Osteoblast (primary cell): ENCODE data around the gene TGFB1I1. TPM values are rescaled to one million over a fixed set of nuclear protein-coding genes. Genes with fewer than 3 reads are reported as not detected.
A peak's percentile ranks its signal among the peaks of the same experiment; 100 is the strongest.

ENCODE experiments used
- DNase-seq: peaks from one replicate; pipeline ENCODE4 v3.0.0; 2011; ENCODE audit warnings: low spot score, mixed read lengths; ENCODE audit not compliant: insufficient read length; ENCODE audit errors: missing footprints
- H2AFZ ChIP-seq: 2 replicates; pipeline ENCODE4 v1.6.0; 2011; ENCODE audit warnings: mild to moderate bottlenecking, low read length
- H3K27ac ChIP-seq: 2 replicates; pipeline ENCODE4 v1.5.1; 2011; ENCODE audit warnings: mild to moderate bottlenecking, low read depth, low read length, moderate library complexity
- H3K27me3 ChIP-seq: 2 replicates; pipeline ENCODE4 v1.6.0; 2012; ENCODE audit warnings: mild to moderate bottlenecking, control low read depth, inconsistent platforms, low read length, moderate library complexity; ENCODE audit not compliant: insufficient read depth
- H3K36me3 ChIP-seq: 2 replicates; pipeline ENCODE4 v1.5.1; 2011; ENCODE audit warnings: mild to moderate bottlenecking, low read length, control low read depth, moderate library complexity; ENCODE audit not compliant: insufficient read depth
- H3K4me1 ChIP-seq: 2 replicates; pipeline ENCODE4 v1.5.1; 2011; ENCODE audit warnings: mild to moderate bottlenecking, low read length, control low read depth, moderate library complexity; ENCODE audit not compliant: insufficient read depth
- H3K4me2 ChIP-seq: 2 replicates; pipeline ENCODE4 v1.6.0; 2011; ENCODE audit warnings: mild to moderate bottlenecking, low read length; ENCODE audit not compliant: insufficient read depth
- H3K4me3 ChIP-seq: fragments of 200-600 bp; sonication (generic); 3 replicates; pipeline ENCODE4 v1.5.1; 2012; ENCODE audit warnings: mild to moderate bottlenecking, low read length, inconsistent platforms; ENCODE audit not compliant: insufficient read depth
- H3K79me2 ChIP-seq: 2 replicates; pipeline ENCODE4 v1.6.0; 2012; ENCODE audit warnings: mild to moderate bottlenecking, low read length, control low read depth, inconsistent platforms; ENCODE audit not compliant: insufficient read depth
- H3K9me3 ChIP-seq: 2 replicates; pipeline ENCODE4 v1.5.1; 2011; ENCODE audit warnings: low read depth, low read length, control low read depth
- H4K20me1 ChIP-seq: 2 replicates; pipeline ENCODE4 v1.6.0; 2012; ENCODE audit warnings: mild to moderate bottlenecking, low read length, control low read depth; ENCODE audit not compliant: insufficient read depth
- total RNA-seq: library from RNA; depleted of rRNA; stranded (reverse); fragments of >200 nt; gene quantifications from 2 replicates; pipeline ENCODE4 v1.2.3, GENCODE V29; 2012
- TF ChIP-seq, protein P1 (sequence below): IDR thresholded peaks from 2 replicates; pipeline ENCODE4 v1.5.1; 2011; ENCODE audit warnings: mild to moderate bottlenecking, low read depth, low read length, moderate library complexity; ENCODE audit errors: extremely low read depth

Gene TGFB1I1
- total RNA-seq, 1 donor = 60.1 TPM

DNA sequence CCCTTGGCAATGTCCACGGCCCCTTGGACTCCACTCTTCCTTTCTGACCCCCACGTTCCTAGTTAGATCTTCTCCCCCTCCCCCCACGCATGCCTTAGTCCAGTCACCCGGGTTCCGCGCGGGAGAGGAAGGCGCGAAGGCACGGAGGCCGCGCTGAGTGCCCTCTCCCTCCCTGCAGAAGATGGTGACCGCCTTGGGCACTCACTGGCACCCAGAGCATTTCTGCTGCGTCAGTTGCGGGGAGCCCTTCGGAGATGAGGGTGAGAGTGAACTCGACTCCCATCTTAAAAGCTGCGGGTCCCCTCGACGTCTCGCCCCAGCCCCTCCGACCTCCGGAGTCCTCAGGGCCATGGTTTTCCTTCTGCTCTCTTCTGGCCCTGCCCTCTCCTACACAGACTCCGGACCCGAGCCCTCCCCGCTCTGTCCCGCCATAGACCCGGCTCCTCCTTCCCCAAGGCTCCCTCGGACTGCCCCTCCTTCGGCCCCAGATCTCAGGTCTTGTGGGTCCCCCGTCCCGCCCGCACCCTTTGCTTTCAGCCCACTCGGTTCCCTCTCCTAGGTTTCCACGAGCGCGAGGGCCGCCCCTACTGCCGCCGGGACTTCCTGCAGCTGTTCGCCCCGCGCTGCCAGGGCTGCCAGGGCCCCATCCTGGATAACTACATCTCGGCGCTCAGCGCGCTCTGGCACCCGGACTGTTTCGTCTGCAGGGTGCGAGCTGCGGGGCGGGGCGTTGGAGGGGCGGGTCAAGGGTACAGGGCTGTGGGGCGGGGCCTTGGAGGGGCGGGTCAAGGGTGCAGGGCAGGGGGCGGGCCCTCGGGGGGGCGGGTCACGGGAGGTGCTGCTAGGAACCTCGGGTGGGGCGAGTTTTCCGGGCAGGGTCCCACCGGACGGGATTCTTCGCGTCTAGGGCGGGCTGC is 4.6 kb downstream of the TGFB1I1 start:
- Histone ChIP-seq H3K9me3 (no peaks in the 10 kb centered on the region), H3K79me2 (peaks cover 4% of the 10 kb centered on the region), H3K4me2 (no peak overlapping the region), H3K27me3 (peaks cover 3% of the 10 kb centered on the region), H3K4me3 (no peak overlapping the region), H4K20me1 (peaks cover 41% of the 10 kb centered on the region), H3K27ac (no peak overlapping the region), H3K36me3 (peaks cover 41% of the 10 kb centered on the region), H2AFZ (no peak overlapping the region), H3K4me1 (peaks cover 22% of the 10 kb centered on the region)
- TF ChIP-seq, protein P1, sequence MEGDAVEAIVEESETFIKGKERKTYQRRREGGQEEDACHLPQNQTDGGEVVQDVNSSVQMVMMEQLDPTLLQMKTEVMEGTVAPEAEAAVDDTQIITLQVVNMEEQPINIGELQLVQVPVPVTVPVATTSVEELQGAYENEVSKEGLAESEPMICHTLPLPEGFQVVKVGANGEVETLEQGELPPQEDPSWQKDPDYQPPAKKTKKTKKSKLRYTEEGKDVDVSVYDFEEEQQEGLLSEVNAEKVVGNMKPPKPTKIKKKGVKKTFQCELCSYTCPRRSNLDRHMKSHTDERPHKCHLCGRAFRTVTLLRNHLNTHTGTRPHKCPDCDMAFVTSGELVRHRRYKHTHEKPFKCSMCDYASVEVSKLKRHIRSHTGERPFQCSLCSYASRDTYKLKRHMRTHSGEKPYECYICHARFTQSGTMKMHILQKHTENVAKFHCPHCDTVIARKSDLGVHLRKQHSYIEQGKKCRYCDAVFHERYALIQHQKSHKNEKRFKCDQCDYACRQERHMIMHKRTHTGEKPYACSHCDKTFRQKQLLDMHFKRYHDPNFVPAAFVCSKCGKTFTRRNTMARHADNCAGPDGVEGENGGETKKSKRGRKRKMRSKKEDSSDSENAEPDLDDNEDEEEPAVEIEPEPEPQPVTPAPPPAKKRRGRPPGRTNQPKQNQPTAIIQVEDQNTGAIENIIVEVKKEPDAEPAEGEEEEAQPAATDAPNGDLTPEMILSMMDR = no peak
- DNase-seq = peak; percentile 73

DNA sequence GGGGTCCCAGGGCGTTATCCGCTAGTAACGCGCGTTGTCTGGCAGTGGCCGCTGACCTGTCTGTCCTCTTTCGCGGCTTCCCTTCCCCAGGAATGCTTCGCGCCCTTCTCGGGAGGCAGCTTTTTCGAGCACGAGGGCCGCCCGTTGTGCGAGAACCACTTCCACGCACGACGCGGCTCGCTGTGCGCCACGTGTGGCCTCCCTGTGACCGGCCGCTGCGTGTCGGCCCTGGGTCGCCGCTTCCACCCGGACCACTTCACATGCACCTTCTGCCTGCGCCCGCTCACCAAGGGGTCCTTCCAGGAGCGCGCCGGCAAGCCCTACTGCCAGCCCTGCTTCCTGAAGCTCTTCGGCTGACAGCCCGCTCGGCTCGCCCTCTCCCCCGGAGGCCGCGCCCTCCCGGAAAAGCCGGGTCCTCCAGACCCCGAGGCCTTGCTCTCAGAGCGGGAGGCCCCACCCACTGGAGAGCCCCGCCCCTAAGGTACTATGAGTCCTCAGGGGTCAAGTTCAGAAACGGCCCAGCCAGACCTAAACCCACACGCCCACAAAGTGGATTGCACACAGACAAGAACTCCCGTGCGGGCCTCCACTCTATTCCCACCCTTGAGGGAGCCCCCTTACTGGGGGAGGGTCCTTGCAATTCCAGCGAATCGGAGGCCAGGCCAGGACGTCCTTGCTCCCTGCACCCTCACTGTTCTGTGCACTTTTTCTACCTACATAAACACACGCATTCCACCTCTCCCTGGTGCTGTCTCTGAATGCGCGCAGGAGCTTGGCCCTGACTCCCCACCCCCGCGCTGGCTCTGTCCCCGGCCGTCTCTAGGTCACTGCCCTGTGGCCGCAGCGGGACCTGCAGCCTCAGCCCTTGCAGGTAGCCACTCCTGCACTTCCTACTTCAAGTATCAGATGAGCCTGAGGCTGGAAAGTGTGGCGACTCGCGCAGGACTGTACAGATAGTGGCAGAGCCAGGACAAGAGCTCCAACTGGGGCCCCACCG is 5.6 kb downstream of the TGFB1I1 start:
- H3K27me3 ChIP-seq = peaks cover 3% of the 10 kb centered on the region
- no peak overlapping the region for H3K27ac ChIP-seq
- H3K9me3 ChIP-seq = no peaks in the 10 kb centered on the region
- peak; percentile 58 for DNase-seq
- H3K36me3 ChIP-seq = peaks cover 41% of the 10 kb centered on the region
- TF ChIP-seq, protein P1 = no peak
- H4K20me1 ChIP-seq = peaks cover 41% of the 10 kb centered on the region
- H3K79me2 ChIP-seq = peaks cover 3% of the 10 kb centered on the region
- H3K4me2 ChIP-seq = no peak overlapping the region
- H3K4me3 ChIP-seq = no peak overlapping the region
- H3K4me1 ChIP-seq = peaks cover 18% of the 10 kb centered on the region
- no peak overlapping the region for H2AFZ ChIP-seq

DNA sequence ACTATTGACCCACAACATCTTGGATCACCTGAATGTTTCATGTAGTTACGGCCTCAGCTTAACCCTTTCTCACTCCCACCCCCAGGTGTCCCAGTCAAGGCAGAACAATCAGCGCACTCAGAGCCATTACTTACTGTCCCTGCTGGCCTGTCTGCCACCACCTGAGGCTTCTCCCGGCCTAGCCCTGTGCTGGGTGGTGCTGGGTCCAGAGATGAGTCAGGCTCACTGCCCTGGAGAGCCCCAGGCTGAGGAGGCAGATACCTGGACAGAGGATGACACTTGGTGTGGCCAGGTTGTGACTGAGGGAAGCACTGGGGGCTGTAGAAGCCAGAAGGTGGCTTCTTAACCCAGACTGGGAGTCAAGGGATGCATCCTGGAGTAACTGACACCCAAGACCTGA is 7.0 kb downstream of the TGFB1I1 start:
- TF ChIP-seq, protein P1 = no peak
- no peaks in the 10 kb centered on the region for H3K9me3 ChIP-seq
- no peak overlapping the region for H3K4me3 ChIP-seq
- H3K36me3 ChIP-seq = peaks cover 37% of the 10 kb centered on the region
- H4K20me1 ChIP-seq = peaks cover 33% of the 10 kb centered on the region
- peaks cover 3% of the 10 kb centered on the region for H3K27me3 ChIP-seq
- no peak overlapping the region for H2AFZ ChIP-seq
- peaks cover 2% of the 10 kb centered on the region for H3K79me2 ChIP-seq
- H3K27ac ChIP-seq = no peak overlapping the region
- peaks cover 7% of the 10 kb centered on the region for H3K4me1 ChIP-seq
- H3K4me2 ChIP-seq = no peak overlapping the region
- peak; percentile 87 for DNase-seq
